ENCODE data around the gene RAB24.
A peak's percentile ranks its signal among the peaks of the same experiment; 100 is the strongest.
"Not testable (repeated sequence)": the region's sequence is repeated elsewhere in the genome, so short reads cannot be mapped to it uniquely, and the experiment has no call there.

Gene RAB24

DNA sequence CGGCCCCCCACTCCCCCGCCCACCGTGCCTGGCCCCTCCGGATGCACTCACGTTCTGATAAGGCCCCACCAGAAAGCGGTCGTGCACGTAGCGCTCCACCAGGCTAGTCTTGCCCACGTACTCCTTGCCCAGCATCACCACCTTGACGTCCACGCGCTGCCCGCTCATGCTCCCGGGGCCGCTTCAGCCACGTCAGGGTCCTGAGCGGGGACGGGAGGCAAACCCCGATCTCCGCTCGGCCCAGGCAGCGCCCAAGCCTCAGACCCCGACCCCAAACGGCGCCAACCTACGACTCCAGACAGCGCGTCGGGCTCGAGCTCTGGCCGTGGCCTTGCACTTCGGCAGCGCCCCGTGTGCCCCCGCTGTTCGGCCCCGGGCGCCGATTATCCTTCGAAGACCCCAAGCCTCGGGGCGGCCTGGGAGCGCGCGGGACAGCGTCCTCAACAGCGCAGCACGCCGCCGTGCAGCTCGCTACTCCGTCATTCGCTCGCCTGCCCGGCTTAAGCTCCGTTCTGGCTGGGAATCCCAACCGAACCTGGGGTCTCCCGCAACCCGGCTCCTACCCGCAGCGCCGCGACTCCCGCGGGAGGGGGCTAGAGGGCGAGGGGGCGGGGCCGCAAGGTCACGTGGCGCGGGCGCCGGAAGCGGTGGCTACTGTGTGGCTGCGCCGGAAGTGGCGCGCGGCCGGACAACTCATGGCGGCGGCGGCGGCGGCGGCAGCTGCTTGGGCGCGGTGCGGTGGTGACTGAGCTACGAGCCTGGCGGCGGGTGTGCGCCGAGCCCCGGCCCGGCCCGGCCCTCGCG is at the start of gene RAB24, which contains the start of gene PRELID1:
RAB24 (minus strand) TSS at position 599 of the 804 bp plus-strand sequence; CDS start at position 168, 431 bp downstream.
PRELID1 (plus strand) TSS at position 679 of the 804 bp plus-strand sequence. CDS start 187 bp downstream, outside the sequence.
- peak; percentile 81 for DNase-seq

DNA sequence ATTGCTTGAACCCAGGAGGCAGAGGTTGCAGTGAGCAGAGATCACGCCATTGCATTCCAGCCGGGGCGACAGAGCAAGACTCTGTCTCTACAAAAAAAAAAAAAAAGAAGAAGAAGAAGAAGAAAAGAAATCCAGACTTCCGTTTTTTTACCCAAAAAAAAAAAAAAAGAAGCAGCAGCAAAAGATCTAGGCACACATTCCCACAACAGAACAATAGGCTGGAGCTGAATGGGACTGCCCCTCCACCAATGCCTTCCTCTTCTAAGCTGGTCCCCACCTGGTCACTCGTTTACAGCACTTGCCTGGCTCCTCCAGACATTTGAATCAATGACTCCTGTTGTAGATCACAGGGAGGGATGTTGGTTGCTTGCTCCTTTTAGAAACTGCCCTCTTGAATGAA is 49.6 kb upstream of the RAB24 start:
- DNase-seq: no peak

DNA sequence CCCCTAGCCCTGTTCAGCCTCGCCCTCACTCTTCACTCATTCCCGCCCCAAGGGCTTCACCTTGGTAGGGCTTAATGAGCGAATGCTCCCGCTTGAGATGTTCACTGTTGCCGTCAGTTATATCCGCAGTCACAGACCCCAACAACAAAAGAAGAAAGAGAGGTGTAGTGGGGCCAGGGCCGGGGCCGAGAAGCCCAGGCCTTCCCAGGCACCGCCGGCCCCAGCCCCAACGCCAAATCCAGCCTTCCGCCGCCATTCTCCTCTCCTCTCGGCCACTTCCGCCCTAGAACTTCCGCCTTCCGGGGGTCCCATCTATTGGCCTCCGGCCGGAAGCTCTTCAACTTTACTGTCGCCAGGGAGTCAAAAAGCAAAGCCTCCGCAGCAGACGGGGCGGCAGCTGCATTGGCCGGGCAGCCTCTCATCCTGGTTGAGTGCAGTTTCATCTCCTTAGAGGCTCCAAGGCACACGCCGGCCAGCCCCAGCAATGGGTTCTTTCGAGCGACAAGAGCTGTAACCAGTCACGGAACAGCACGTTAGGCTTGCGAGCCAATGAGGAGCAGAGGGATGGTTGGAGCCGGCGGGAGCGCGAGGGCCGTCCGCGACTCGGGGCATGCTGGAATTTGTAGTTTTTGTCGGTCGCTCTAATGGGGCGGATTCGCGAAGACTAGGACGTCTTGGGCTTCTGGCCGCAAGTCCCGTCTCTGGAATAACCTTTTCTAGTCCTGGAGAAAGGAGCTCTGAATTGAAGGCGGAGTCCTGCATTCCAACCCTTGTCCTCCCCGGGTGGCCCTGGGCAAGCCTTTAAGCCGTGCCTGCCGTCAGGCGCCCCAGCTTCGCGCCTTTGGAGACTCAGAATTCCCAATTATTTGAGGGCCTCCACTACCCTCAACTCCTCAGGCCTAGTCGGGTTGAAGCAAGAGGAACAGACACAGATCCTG is 48.1 kb upstream of the RAB24 start, which contains the start of gene LMAN2:
LMAN2 (minus strand) TSS at position 277 of the 938 bp plus-strand sequence; CDS start at position 256, 21 bp downstream.
- DNase-seq: peak; percentile 94

DNA sequence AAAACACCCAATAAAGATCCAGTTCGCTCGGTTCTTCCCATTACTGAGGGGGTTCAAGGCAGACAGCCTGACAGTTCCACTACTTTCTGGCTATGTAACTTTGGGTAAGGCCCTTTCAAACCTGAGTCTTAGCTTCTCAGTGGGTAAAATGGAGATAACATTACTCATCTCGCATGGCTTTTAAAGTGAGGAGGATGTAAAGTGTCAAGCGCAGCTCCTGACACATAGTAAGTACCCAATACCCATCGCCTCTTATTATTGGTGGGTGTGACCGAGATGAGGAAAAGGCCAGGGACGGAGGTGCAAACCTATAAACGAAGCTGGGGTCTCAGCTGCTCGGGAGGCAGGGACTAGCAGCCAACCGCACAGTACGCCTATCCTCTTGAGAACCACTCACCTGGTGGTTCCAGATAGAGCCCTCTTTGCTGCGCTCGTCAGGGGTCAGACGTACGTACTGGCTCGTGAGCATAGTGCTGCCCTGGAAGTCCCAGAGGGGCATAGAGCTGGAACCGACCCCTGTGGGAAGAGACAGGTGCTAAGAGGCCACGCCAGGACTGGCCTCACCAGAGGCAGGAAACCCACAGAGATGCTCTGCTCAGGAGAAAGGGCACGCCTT is 47.4 kb upstream of the RAB24 start:
- DNase-seq: no peak

DNA sequence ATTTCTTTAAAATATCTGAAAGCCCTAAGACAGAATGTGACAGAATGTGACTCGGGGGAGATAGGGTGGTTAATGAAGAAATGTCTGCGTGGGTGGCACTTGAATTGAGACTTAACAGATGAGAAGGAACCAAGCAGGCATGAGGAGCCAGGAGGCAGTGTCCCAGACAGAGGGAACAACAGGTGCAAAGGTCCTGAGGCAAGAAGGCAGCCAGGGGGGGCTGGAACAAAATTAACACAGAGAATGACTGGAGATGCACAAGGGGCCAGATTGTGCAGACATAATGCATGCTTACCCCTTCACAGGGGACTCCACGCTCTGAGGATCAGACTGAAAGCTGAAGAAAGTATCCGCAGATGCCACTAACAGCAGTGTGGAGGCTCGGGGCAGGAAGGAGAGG is 46.2 kb upstream of the RAB24 start:
- no peak for DNase-seq

DNA sequence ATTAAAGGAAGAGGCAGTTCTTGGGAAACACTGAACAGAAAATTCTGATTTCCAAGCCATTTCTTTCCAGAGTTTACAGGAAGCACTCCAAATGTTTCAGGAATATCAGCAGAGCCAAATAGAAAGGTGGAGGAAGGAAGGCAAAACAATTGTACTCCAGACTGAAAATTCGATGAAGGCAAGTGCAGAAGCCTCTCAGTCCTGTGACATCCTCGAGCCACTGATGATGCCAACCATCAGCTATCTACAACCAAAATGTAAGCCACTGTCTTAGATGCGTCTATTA is 45.8 kb upstream of the RAB24 start:
- DNase-seq: no peak

DNA sequence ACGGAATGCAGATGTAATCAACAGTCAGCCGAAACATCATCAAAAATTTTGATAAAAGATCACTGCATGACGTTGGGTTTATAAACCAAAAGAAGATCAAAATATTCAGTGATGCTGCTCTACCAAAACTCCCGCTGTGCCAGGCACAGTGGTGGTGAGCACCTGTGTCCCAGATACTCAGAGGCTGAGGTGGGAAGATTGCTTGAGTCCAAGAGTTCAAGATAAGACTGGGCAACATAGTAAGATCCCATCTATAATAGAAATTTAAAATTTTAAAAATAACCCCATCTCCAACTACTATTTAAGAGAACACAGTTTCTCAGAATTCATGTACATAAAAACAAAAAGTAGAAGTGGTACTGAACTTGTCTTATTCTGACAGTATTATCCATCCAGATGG is 44.2 kb upstream of the RAB24 start:
- DNase-seq: no peak

DNA sequence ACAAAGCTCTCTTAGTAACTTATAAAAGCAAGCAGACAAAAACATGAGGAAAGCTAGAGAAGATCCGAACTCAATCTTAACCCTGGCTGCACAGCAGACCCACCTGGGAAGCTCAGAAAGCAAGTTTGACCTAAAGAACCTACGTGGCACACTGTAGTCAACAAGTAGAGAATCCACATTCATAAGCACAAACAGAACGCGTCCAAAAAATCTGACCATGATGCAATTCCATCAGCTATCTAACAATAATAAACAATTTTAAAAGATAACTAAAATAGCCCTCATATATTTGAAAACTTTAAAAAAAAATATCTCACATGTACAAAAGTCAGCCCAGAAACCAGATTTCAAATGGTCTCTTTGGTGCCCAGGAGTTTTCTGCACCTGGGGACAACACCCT is 43.3 kb upstream of the RAB24 start:
- no peak for DNase-seq

DNA sequence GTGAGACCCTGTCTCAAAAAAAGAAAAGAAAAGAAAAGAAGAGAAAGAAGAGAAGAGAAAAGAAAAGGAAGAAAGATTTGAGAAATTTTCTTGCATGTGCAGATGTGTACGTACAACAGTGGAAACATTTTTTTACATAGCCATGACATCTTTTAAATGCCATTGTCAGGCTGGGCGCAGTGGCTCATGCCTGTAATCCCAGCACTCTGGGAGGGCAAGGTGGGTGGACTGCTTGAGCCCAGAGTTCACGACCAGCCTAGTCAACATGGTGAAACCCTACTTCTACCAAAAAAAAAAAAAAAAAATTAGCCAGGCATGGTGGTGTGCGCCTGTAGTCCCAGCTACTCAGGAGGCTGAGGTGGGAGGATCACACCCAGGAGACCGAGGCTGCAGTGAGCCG is 41.4 kb upstream of the RAB24 start:
- no peak for DNase-seq

DNA sequence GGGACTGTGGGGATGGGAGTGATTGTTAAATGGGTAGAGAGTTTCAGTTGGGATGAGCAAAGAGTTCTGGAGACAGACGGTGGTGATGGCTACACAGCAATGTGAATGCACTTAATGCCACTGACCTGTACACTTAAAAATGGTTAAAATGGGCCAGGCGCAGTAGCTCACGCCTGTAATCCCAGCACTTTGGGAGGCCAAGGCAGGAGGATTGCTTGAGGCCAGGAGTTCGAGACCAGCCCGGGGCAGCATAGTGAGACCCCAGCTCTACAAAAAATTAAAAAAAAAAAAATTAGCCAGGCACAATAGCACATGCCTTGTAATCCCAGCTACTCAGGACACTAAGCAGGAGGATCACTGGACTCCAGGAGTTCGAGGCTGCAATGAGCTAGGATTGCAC is 40.3 kb upstream of the RAB24 start:
- DNase-seq: no peak

DNA sequence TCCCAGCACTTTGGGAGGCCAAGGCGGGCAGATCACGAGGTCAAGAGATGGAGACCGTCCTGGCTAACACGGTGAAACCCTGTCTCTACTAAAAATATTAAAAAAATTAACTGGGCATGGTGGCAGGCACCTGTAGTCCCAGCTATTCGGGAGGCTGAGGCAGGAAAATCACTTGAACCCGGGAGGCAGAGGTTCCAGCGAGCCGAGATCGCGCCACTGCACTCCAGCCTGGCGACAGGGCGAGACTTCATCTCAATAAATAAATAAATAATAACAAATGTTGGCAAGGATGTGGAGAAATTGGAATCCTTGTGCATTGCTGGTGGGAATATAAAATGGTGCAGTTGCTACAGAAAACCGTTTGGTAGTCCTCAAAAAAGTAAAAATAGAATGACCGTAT is 39.5 kb upstream of the RAB24 start:
- DNase-seq: not testable (repeated sequence)

DNA sequence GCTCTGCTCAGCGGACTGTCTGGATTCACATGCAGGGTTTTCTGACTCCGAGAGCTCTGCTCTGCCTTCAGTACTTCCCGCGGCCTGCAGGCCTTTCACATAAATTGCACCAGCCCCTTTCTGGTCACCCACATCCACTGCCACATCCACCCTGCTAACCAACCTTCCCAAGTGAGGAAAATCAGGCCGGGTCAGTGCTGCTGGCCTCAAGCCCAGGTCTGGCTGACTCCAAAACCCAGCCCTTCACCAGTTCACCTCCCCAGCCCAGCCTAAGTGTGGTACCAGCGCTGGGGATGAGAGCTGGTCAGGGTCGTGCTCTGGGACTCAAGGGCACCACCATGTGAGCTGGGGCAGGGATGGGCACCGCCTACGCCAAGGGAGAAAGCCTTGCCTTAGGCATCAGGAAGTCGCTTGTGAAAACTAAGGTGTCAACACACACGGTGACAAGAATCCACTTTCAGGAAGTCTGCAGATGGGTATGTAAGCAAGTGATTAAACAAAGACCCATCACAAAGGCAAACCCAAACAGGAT is 35.7 kb upstream of the RAB24 start:
- no peak for DNase-seq

DNA sequence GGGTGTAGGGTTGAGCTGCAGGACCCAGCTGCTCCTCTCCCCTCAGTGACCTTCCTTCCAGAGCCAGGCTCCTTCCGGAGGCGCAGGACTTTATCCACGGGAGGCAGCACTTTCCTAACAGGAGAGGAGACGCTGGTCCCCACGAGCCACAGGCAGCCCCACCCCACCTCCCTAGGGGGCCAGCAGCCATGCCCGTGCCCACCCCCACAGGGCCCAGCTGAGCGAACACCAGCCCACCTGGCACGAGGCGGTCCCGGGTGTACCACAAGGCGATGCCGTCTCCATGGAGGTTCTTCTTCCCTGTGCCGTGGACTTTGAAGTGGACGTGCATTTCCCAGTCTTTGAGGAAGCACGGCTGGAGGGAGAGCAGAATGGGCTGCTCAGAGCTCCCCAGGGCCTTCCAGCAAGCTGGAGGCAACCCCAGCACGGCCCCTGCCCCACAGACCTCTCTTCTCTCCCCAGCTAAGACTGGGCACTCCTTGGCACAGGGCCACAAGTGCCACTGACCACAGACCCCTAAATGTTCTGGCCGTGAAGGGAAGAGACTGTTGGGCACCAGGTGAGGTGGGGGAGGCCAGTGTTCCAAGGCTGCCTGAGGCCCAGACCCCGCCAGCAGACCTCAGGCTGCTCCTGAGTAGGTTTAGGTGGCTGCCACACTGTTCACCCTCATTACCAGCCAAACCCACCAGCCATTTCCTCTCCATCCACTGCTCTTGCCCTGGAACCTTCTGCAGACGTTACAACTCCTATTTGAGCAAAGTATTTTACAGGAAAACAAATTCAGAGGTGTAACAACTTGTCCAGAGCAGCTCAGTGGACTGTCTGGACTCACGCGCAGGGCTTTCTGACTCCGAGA is 35.0 kb upstream of the RAB24 start:
- no peak for DNase-seq

DNA sequence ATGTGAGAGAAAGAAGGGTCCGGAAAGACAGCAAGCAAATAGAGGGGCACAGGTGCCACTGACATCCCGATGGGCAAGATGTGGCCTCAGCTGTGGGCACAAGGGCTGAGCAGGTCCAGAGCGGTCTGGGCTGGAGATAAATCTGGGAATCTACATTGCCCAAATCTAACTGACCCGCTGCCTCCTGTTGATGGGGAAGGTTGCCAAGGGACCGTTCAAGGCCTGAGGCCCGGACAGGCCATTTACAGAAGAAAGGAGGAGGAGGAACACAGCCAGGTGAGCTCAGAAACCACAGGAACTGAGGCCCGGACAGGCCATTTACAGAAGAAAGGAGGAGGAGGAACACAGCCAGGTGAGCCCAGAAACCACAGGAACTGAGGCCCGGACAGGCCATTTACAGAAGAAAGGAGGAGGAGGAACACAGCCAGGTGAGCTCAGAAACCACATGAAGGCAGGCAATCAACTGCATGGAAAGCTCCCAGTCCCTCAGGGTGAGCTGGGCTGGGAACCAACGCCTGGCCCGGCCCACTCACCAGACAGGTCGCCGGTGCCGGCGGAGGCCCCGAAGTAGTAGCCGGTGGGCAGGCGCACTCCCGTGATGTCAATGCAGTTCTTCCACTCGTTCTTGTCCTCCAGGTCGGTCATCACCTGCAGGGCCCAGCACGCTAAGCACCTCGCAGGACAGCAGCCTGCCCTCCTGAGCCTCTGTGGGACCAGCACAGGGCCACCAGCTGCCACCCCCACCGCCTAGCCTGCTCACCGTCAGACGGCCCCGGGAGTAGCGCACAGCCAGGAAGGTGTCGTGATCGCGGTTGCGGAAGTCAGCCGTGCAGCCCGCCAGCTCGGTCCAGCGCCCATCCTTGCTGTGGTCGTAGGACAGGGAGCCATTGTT is 33.3 kb upstream of the RAB24 start:
- DNase-seq: no peak

DNA sequence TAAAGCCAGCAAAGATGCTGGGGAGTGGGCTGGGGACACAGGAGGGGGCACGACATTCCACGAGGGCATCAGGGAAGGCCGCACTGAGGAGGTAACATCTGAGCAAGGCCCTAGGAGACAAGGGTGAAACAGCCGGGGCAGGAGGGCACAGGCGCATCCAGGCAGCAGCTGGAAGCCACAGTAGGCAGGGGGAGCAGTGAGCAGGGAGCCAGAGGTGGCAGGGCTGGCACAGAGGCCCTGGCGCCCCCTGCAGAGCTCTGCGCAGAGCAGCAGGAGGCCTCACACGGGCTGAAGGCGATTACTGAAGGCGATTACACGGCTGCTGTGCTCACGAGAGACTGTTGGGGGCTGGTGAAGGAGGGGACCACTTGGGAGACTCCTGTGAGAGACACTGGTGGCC is 32.6 kb upstream of the RAB24 start:
- DNase-seq: peak; percentile 9

DNA sequence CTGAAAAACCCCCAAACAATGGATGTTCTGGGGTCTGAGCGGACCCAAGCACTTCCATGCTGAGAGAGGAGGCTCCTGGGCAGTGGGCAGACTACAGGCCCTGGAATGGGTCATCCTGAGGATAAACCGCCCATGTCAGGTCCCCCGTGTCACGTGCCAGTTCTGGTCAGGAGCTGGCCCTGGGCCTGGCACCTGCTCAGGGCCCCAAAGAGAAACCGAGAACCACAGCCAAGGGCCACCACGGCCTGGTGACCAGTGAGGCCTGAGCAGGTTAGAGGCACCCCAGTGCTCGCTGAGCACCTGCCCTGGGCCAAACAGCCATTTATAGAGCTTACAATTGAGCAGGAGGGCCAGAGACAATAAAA is 32.2 kb upstream of the RAB24 start:
- no peak for DNase-seq

DNA sequence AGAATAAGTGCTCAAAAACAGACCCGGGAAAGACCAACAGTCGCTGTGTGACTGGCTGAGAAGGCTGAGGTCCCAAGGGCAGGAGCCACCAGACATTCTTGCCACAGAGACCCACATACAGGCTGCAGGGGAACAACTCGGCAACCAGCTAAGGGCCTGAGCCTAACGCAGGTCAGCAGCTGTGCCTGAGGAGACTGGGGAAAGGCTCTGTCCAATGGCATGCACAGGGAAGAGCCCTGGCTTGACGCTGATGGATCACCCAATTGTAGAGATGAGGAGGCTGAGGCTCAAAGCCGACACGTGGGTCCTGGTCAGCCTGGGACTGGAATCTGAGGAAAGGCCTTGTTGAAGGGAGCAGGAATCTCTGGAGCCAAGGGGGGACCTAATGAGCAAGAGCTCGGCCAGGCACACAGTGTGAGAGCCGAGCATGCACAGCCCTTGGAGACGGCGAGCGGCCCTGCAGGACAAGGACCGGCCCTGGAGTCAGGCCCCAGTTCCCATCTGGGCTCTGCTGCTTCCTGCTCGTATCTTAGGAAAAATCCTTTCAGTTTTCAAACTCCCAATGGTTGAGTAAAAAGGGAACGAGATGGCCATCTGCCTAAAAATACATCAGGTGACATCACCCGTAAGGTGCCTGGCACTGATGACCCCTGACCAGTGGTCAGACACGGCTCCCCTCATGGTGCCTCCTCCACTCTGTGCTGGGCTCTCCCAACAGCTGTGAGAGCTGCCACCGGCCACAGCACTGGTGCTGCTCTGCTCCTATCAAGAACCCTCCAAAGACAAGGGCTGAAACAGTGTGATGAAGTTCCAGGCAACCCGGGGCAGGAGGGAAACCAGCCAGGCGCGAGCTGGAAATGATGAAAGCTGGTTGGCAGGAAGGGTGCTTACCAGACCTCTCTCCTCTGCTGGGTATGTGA is 31.5 kb upstream of the RAB24 start:
- no peak for DNase-seq

DNA sequence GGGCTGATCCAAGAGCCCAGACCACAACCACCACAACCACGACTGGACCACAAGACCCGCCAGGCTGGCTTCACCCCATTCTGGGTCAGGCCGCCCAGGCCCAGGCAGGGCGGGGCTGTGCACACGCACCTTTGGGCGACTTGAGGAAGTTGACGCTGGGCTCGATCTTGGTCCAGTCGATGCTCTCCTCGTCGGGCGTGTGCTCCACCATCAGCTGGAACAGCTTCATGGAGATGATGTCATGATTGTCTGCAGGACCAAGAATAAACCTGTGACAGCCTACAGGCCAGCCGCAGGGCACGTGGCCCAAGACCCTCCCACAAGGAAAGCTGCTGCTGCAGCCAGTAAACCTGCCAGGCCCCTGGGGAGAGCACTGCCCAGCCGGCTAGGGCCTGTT is 30.6 kb upstream of the RAB24 start:
- DNase-seq: no peak

DNA sequence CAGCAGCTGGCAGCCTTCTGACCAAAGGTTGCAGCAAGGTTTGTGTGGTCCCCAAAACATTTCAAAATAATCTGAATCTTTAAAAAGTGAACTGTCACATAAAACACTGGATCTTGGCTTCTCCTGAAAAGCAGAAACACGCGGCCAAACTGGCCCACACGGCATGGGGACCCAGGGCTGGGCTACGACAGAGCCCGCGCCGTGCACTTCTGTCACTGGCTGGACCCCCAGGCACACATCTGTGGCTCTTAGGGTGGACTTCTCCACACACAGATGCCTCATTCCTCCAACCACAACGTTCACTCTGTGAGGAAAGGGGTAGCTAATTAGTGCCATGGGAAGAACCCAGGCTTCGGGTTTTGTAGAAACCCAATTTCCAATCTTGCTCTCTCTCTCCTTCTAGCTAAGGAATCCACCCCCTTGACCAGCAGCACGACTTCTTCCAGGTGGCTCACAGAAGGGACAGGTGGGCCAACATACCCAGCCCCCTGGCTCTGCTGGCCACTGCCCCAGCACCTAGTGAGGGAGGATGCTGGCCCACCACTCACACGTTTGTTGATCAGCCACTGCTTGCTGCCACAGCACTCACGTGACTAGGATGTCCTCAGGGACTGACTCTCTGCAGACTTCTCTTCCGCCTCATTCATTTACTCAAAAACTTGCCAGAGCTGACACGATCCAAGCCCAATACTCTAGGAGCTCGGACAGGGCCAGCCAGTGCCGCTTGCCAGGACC is 30.1 kb upstream of the RAB24 start:
- DNase-seq: no peak
